Heart right ventricle (tissue), 16 donors: ENCODE measurements around the gene DENND1A. TPM values are rescaled to one million over a fixed set of nuclear protein-coding genes. Genes with fewer than 3 reads are reported as not detected.

Experiments
- ATAC-seq, 8 donors: fragments of 200-7000 bp; cut with Tn5 transposase; one replicate each; pipeline ENCODE4 v1.9.1; 2020; ENCODE audit warnings: mild to moderate bottlenecking in 8 of 8, moderate library complexity in 8 of 8, moderate number of reproducible peaks in 1 of 8
- DNase-seq, 2 donors: peaks; one replicate each; pipeline ENCODE4 v3.0.0-alpha.2; 2020
- H3K27ac ChIP-seq, 10 donors: fragments of 200-600 bp; sonication (generic) in 2 of 10; one replicate each; pipeline versions ENCODE4 v1.5.0 to v1.8.0; 2020 to 2022; ENCODE audit warnings: mild to moderate bottlenecking in 3 of 10
- H3K27me3 ChIP-seq, 7 donors: fragments of 200-600 bp; one replicate each; pipeline ENCODE4 v1.8.0; 2021 to 2022; ENCODE audit warnings: mild to moderate bottlenecking in 2 of 7
- H3K36me3 ChIP-seq, 9 donors: fragments of 200-600 bp; sonication (generic) in 1 of 9; one replicate each; pipeline versions ENCODE4 v1.5.0 to v1.8.0; 2020 to 2022; ENCODE audit warnings: mild to moderate bottlenecking in 2 of 9
- H3K4me1 ChIP-seq, 9 donors: fragments of 200-600 bp; sonication (generic) in 1 of 9; one replicate each; pipeline versions ENCODE4 v1.5.0 to v1.8.0; 2020 to 2022; ENCODE audit warnings: mild to moderate bottlenecking in 4 of 9
- H3K4me3 ChIP-seq, 10 donors: fragments of 200-600 bp; sonication (generic) in 2 of 10; one replicate each; pipeline versions ENCODE4 v1.5.0 to v1.8.0; 2020 to 2022; ENCODE audit warnings: mild to moderate bottlenecking in 7 of 10, moderate library complexity in 2 of 10
- H3K9me3 ChIP-seq, 11 donors: fragments of 200-600 bp in 10 of 11; sonication (generic) in 2 of 11; one replicate each; pipeline versions ENCODE4 v1.5.0 to v1.8.0; 2013 to 2022; ENCODE audit warnings: mild to moderate bottlenecking in 2 of 11, control low read depth in 1 of 11, moderate library complexity in 1 of 11
- CTCF ChIP-seq, 9 donors: fragments of 200-600 bp; sonication (generic) in 2 of 9; IDR thresholded peaks; one replicate each; pipeline versions ENCODE4 v1.5.0 to v1.8.0; 2021 to 2022; ENCODE audit warnings: antibody characterized with exemption in 9 of 9, mild to moderate bottlenecking in 5 of 9, moderate library complexity in 1 of 9
- WGBS, 2 donors: extraction: QIAGEN DNeasy Blood & Tissue Kit; methylation state at CpG; one replicate each; pipeline ENCODE4 v1.1.7; 2013; ENCODE audit warnings: inconsistent platforms in 1 of 2; 5-methylcytosine and 5-hydroxymethylcytosine counted together
- intact Hi-C, 10 donors: fragments of 100-400 bp; cut with DNase I; formaldehyde crosslinking; loops; one replicate each; pipeline versions ENCODE4 v1.11.1 to v1.14.2; 2022
- polyA plus RNA-seq, 2 donors: library from polyadenylated mRNA; stranded (reverse); fragments of 200-250 nt; gene quantifications; one replicate each; pipeline ENCODE4 v1.2.3, GENCODE V29; 2013
- total RNA-seq, 10 donors: library from RNA; stranded (reverse); fragmentation: NEBNext Ultra II Directional in 3 of 10; extraction: Animal tissue kit (Norgen Biotek cat#: 25700) in 3 of 10; gene quantifications; one replicate each; pipeline versions ENCODE4 v1.2.1 to v1.2.4, GENCODE V29; 2021 to 2023
- donor health status: Arrhythmogenic right ventricular cardiomyopathy.
- donor health status: ischemic (EF 13 %, LVEDD 7.1; RV severe dilation, severe dysfunction).
- donor health status: healthy with polysubstance abuse.
- donor health status: DM: no; HTN: yes; CAD: no.
- donor health status: DM: no; HTN: no; CAD: no.
- donor health status: ischemic (EF 25% LVEDD 6.9; RV normal size, moderate dysfunction).
- donor health status: ischemic (EF 25% LVEDD 5.7; RV mildly dilated, moderate dysfunction).
- donor health status: healthy.
- donor health status: DM: yes; HTN: yes; CAD: no.
- donor health status: Ischemic cardiomyopathy.
- donor health status: ischemic (EF 35%, LVEDD 5.7; RV mildly dilated, moderate dysfunction).
- donor health status: nonischemic (EF 11% LVEDD 7.7; RV severe dilation, severe dysfunction).
- donor health status: DM: yes; HTN: yes; CAD: no.
- donor health status: PGD.
- donor health status: ischemic (EF 29% LVEDD 5.4; RV normal size, mild dysfunction).
- donor health status: nonischemic (EF 23%, LVEDD 6.1; RV moderate dilation, normal function).

Gene DENND1A
- total and polyA plus RNA-seq, 12 donors = 7.3 to 19.6 (median 12.2) TPM

GRCh38 chr9:123344192-123344949 lies 585.6 kb downstream of the DENND1A start:
- H3K9me3 ChIP-seq = no peaks in the 10 kb centered on the region
- H3K4me3 ChIP-seq = no peak overlapping the region
- H3K36me3 ChIP-seq = no peaks in the 10 kb centered on the region
- intact Hi-C loops = loop anchor here in 3 of 10 donors (10.0 kb wide), 3 partner anchors 80 to 240 kb away; partner anchors contain the start of gene STRBP (in 1 of the 3)
- ATAC-seq (no peak), DNase-seq (no peak)
- H3K4me1 ChIP-seq = peaks cover 2 to 22% (median 12%) of the 10 kb centered on the region in 9 donors
- TF ChIP-seq CTCF (IDR thresholded peaks at IDR 0.05) = no peak
- 93 to 97% methylated on average over 9 of the region's 9 CpGs for WGBS, 2 donors
- peaks cover 0 to 7% (median under 1%) of the 10 kb centered on the region in 7 donors for H3K27me3 ChIP-seq
- no peak overlapping the region for H3K27ac ChIP-seq

GRCh38 chr9:123343443-123344191 lies 586.3 kb downstream of the DENND1A start:
- Histone ChIP-seq H3K27me3 (no peaks in the 10 kb centered on the region), H3K9me3 (no peaks in the 10 kb centered on the region), H3K4me3 (no peak overlapping the region), H3K27ac (no peak overlapping the region), H3K36me3 (no peaks in the 10 kb centered on the region), H3K4me1 (peaks cover 2 to 29% (median 18%) of the 10 kb centered on the region in 9 donors)
- WGBS, 2 donors = 54 to 78% methylated on average over 13 of the region's 13 CpGs
- DNase-seq (no peak), ATAC-seq (no peak)
- TF ChIP-seq CTCF (IDR thresholded peaks at IDR 0.05) = no peak
- intact Hi-C loops = loop anchor here in 3 of 10 donors (10.0 kb wide), 3 partner anchors 79 to 239 kb away; partner anchors contain the start of gene STRBP (in 1 of the 3)

- 85 to 89% methylated on average over 5 of the region's 5 CpGs for WGBS, 2 donors
- H3K9me3 ChIP-seq = no peaks in the 10 kb centered on the region
- H3K27ac ChIP-seq = no peak overlapping the region
- ATAC-seq = no peak
- H3K4me3 ChIP-seq = no peak overlapping the region
- intact Hi-C loops = loop anchor here in 3 of 10 donors (10.0 kb wide), 3 partner anchors 77 to 237 kb away; partner anchors contain the start of gene STRBP (in 1 of the 3)
- no peak for TF ChIP-seq CTCF (IDR thresholded peaks at IDR 0.05)
- no peaks in the 10 kb centered on the region for H3K27me3 ChIP-seq
- no peak for DNase-seq
- H3K36me3 ChIP-seq = no peaks in the 10 kb centered on the region
- peaks cover 2 to 31% (median 19%) of the 10 kb centered on the region in 9 donors for H3K4me1 ChIP-seq
Measured at GRCh38 chr9:123342247-123342646, 587.7 kb downstream of the DENND1A start.

GRCh38 chr9:123341816-123342215 lies 588.1 kb downstream of the DENND1A start:
- Histone ChIP-seq H3K4me1 (peaks cover 2 to 31% (median 19%) of the 10 kb centered on the region in 9 donors), H3K36me3 (no peaks in the 10 kb centered on the region), H3K9me3 (no peaks in the 10 kb centered on the region), H3K27ac (no peak overlapping the region), H3K4me3 (no peak overlapping the region), H3K27me3 (no peaks in the 10 kb centered on the region)
- intact Hi-C loops = loop anchor here in 3 of 10 donors (10.0 kb wide), 3 partner anchors 77 to 237 kb away; partner anchors contain the start of gene STRBP (in 1 of the 3)
- ATAC-seq = no peak
- WGBS, 2 donors = 82% methylated on average over 6 of the region's 6 CpGs
- TF ChIP-seq CTCF (IDR thresholded peaks at IDR 0.05) = no peak
- DNase-seq = no peak
